Subcutaneous abdominal adipose tissue (tissue), 5 donors: Measurements from ENCODE around the gene PACS1.
A peak's percentile ranks its signal among the peaks of the same experiment; 100 is the strongest.

ENCODE experiments used
- H3K27ac ChIP-seq: one replicate; pipeline ENCODE4 v1.7.0; 2013; ENCODE audit warnings: low read depth, mild to moderate bottlenecking, inconsistent platforms, low read length, moderate library complexity
- H3K27me3 ChIP-seq, 5 donors: one replicate each; pipeline ENCODE4 v1.7.0; 2013; ENCODE audit warnings: low read length in 5 of 5, inconsistent platforms in 1 of 5; ENCODE audit not compliant: control insufficient read depth in 5 of 5, insufficient read depth in 4 of 5
- H3K36me3 ChIP-seq, 5 donors: one replicate each; pipeline ENCODE4 v1.7.0; 2013; ENCODE audit warnings: low read length in 5 of 5; ENCODE audit not compliant: control insufficient read depth in 5 of 5, insufficient read depth in 5 of 5
- H3K4me1 ChIP-seq, 5 donors: one replicate each; pipeline ENCODE4 v1.7.0; 2013; ENCODE audit warnings: low read length in 5 of 5, mild to moderate bottlenecking in 3 of 5, moderate library complexity in 1 of 5; ENCODE audit not compliant: control insufficient read depth in 5 of 5, insufficient read depth in 5 of 5
- H3K4me3 ChIP-seq, 5 donors: one replicate each; pipeline ENCODE4 v1.7.0; 2013; ENCODE audit warnings: low read length in 5 of 5, low read depth in 1 of 5
- H3K9ac ChIP-seq, 5 donors: one replicate each; pipeline ENCODE4 v1.7.0; 2013; ENCODE audit warnings: low read length in 5 of 5, mild to moderate bottlenecking in 4 of 5, moderate library complexity in 3 of 5
- H3K9me3 ChIP-seq, 5 donors: one replicate each; pipeline ENCODE4 v1.7.0; 2013; ENCODE audit warnings: low read length in 5 of 5; ENCODE audit not compliant: control insufficient read depth in 5 of 5
- donor health status: healthy.
- donor health status: healthy.
- donor health status: healthy.
- donor health status: healthy.
- donor health status: healthy.

The PACS1 gene

GRCh38 chr11:66063900-66064299, 6.2 kb upstream of the PACS1 start:
- no peak overlapping the region for H3K27ac ChIP-seq
- peaks cover 45 to 94% (median 85%) of the 10 kb centered on the region in 5 donors for H3K36me3 ChIP-seq
- no peak overlapping the region for H3K9ac ChIP-seq
- H3K4me1 ChIP-seq = peaks cover 2 to 26% (median 14%) of the 10 kb centered on the region in 5 donors
- no peak overlapping the region for H3K4me3 ChIP-seq
- H3K9me3 ChIP-seq = no peaks in the 10 kb centered on the region
- no peaks in the 10 kb centered on the region for H3K27me3 ChIP-seq

- H3K9me3 ChIP-seq = no peaks in the 10 kb centered on the region
- no peak overlapping the region for H3K9ac ChIP-seq
- peaks cover 45 to 87% (median 78%) of the 10 kb centered on the region in 5 donors for H3K36me3 ChIP-seq
- peaks cover 2 to 33% (median 21%) of the 10 kb centered on the region in 5 donors for H3K4me1 ChIP-seq
- no peak overlapping the region for H3K27ac ChIP-seq
- no peaks in the 10 kb centered on the region for H3K27me3 ChIP-seq
- H3K4me3 ChIP-seq = no peak overlapping the region
These were observed 5.5 kb upstream of the PACS1 start for GRCh38 chr11:66064571-66064970.

GRCh38 chr11:66066751-66067150, 3.3 kb upstream of the PACS1 start:
- H3K4me3 ChIP-seq = no peak overlapping the region
- peaks cover 6 to 44% (median 30%) of the 10 kb centered on the region in 5 donors for H3K4me1 ChIP-seq
- no peaks in the 10 kb centered on the region for H3K27me3 ChIP-seq
- peaks cover 35 to 66% (median 56%) of the 10 kb centered on the region in 5 donors for H3K36me3 ChIP-seq
- peak overlapping the region; percentile 35 for H3K27ac ChIP-seq
- H3K9me3 ChIP-seq = no peaks in the 10 kb centered on the region
- H3K9ac ChIP-seq = peak overlapping the region in 1 of 5 donors; percentile 53

- Histone ChIP-seq H3K9ac (no peak overlapping the region), H3K4me1 (peaks cover 6 to 53% (median 39%) of the 10 kb centered on the region in 5 donors), H3K4me3 (no peak overlapping the region), H3K9me3 (no peaks in the 10 kb centered on the region), H3K36me3 (peaks cover 33 to 62% (median 50%) of the 10 kb centered on the region in 5 donors), H3K27me3 (no peaks in the 10 kb centered on the region), H3K27ac (peak overlapping the region; percentile 99)
These were observed 2.4 kb upstream of the PACS1 start for GRCh38 chr11:66067640-66068039.

GRCh38 chr11:66068154-66068821, 1.8 kb upstream of the PACS1 start:
- Histone ChIP-seq H3K9me3 (no peaks in the 10 kb centered on the region), H3K4me1 (peaks cover 6 to 54% (median 40%) of the 10 kb centered on the region in 5 donors), H3K27ac (peak overlapping the region; percentile 99), H3K36me3 (peaks cover 27 to 58% (median 47%) of the 10 kb centered on the region in 5 donors), H3K27me3 (no peaks in the 10 kb centered on the region), H3K9ac (peak overlapping the region; percentile 16 to 88 (median 79)), H3K4me3 (no peak overlapping the region)

GRCh38 chr11:66068923-66069714, 953 bp upstream of the PACS1 start:
- Histone ChIP-seq H3K27me3 (no peaks in the 10 kb centered on the region), H3K4me1 (peaks cover 6 to 54% (median 36%) of the 10 kb centered on the region in 5 donors), H3K4me3 (peak overlapping the region; percentile 42 to 77 (median 73)), H3K9ac (peak overlapping the region; percentile 16 to 88 (median 79)), H3K27ac (peak overlapping the region; percentile 99), H3K9me3 (no peaks in the 10 kb centered on the region), H3K36me3 (peaks cover 22 to 51% (median 41%) of the 10 kb centered on the region in 5 donors)

GRCh38 chr11:66070604-66071380, 720 bp downstream of the PACS1 start:
- no peaks in the 10 kb centered on the region for H3K27me3 ChIP-seq
- no peaks in the 10 kb centered on the region for H3K9me3 ChIP-seq
- peaks cover 6 to 54% (median 36%) of the 10 kb centered on the region in 5 donors for H3K4me1 ChIP-seq
- peaks cover 12 to 42% (median 32%) of the 10 kb centered on the region in 5 donors for H3K36me3 ChIP-seq
- peak overlapping the region; percentile 65 to 77 (median 73) for H3K4me3 ChIP-seq
- H3K9ac ChIP-seq = peak overlapping the region; percentile 78 to 95 (median 83)
- H3K27ac ChIP-seq = peak overlapping the region; percentile 88

- Histone ChIP-seq H3K9ac (peak overlapping the region; percentile 78 to 95 (median 83)), H3K4me3 (peak overlapping the region; percentile 65 to 77 (median 73)), H3K27me3 (no peaks in the 10 kb centered on the region), H3K27ac (peak overlapping the region; percentile 88), H3K4me1 (peaks cover 6 to 52% (median 36%) of the 10 kb centered on the region in 5 donors), H3K9me3 (no peaks in the 10 kb centered on the region), H3K36me3 (peaks cover 11 to 36% (median 27%) of the 10 kb centered on the region in 5 donors)
These were observed 1.3 kb downstream of the PACS1 start for GRCh38 chr11:66071381-66071801.

- no peaks in the 10 kb centered on the region for H3K27me3 ChIP-seq
- peak overlapping the region in 3 of 5 donors; percentile 78 to 95 (median 83) for H3K9ac ChIP-seq
- H3K4me1 ChIP-seq = peaks cover 6 to 47% (median 40%) of the 10 kb centered on the region in 5 donors
- H3K9me3 ChIP-seq = no peaks in the 10 kb centered on the region
- peak overlapping the region; percentile 88 for H3K27ac ChIP-seq
- peak overlapping the region in 2 of 5 donors; percentile 71 to 77 for H3K4me3 ChIP-seq
- peaks cover 4 to 29% (median 23%) of the 10 kb centered on the region in 5 donors for H3K36me3 ChIP-seq
These were observed 2.0 kb downstream of the PACS1 start for GRCh38 chr11:66072081-66072480.
